Measurements from ENCODE around the gene PLCL1.

DNA sequence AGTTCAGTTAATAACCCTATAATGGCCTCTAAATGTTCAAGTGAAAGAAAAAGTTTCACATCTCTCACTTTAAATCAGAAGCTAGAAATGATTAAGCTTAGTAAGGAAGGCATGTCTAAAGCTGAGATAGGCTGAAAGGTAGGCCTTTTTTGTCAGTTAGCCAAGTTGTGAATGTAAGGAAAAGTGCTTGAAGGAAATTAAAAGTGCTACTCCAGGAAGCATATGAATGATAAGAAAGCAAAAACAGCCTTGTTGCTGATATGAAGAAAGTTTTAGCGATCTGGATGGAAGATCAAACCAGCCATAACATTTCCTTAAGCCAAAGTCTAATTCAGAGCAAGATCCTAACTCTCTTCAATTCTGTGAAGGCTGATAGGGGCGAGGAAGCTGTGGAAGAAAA is 10.1 kb downstream of the PLCL1 start:
- TF ChIP-seq, protein P1, sequence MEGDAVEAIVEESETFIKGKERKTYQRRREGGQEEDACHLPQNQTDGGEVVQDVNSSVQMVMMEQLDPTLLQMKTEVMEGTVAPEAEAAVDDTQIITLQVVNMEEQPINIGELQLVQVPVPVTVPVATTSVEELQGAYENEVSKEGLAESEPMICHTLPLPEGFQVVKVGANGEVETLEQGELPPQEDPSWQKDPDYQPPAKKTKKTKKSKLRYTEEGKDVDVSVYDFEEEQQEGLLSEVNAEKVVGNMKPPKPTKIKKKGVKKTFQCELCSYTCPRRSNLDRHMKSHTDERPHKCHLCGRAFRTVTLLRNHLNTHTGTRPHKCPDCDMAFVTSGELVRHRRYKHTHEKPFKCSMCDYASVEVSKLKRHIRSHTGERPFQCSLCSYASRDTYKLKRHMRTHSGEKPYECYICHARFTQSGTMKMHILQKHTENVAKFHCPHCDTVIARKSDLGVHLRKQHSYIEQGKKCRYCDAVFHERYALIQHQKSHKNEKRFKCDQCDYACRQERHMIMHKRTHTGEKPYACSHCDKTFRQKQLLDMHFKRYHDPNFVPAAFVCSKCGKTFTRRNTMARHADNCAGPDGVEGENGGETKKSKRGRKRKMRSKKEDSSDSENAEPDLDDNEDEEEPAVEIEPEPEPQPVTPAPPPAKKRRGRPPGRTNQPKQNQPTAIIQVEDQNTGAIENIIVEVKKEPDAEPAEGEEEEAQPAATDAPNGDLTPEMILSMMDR (IDR thresholded peaks at IDR 0.05): no peak
- no peak for TF ChIP-seq POLR2A (IDR thresholded peaks at IDR 0.05)

Data from esophagus squamous epithelium (tissue), 4 donors.